K562 (cell line): ENCODE results near the gene B4GALNT4. TPM values are rescaled to one million over a fixed set of nuclear protein-coding genes. Genes with fewer than 3 reads are reported as not detected.

ENCODE experiments used
- BCLAF1 ChIP-seq, 2 experiments: fragments of 450-650 bp in 1 of 2; IDR thresholded peaks; 2 replicates each; pipeline ENCODE4 v1.6.1; 2011 to 2017; ENCODE audit warnings: low read depth in 2 of 2, antibody characterized with exemption in 1 of 2, borderline replicate concordance in 1 of 2, low read length in 1 of 2, mild to moderate bottlenecking in 1 of 2, mixed read lengths in 1 of 2; ENCODE audit not compliant: control insufficient read depth in 1 of 2
- FOXO4 ChIP-seq: fragments of 450-650 bp; formaldehyde crosslinking; IDR thresholded peaks from 2 replicates; pipeline ENCODE4 v1.4.0; 2020; ENCODE audit warnings: mild to moderate bottlenecking, moderate library complexity
- HDAC1 ChIP-seq, 2 experiments: fragments of 450-650 bp; IDR thresholded peaks; 2 replicates each; pipeline ENCODE4 v1.6.1; 2016 to 2017; ENCODE audit warnings: inconsistent platforms in 1 of 2, mild to moderate bottlenecking in 1 of 2, moderate library complexity in 1 of 2
- MAX ChIP-seq: sonication (generic); formaldehyde crosslinking; IDR thresholded peaks from 2 replicates; pipeline ENCODE4 v1.9.0; 2022; ENCODE audit warnings: mild to moderate bottlenecking, missing genetic modification reagents
- SMARCE1 ChIP-seq: fragments of 450-650 bp; IDR thresholded peaks from 2 replicates; pipeline ENCODE4 v1.7.1; 2016; ENCODE audit warnings: mild to moderate bottlenecking
- TOE1 ChIP-seq, 2 experiments: fragments of 450-650 bp in 1 of 2; sonication (generic) in 1 of 2; formaldehyde crosslinking in 1 of 2; IDR thresholded peaks; 2 replicates each; pipeline versions ENCODE4 v1.7.1 to v1.8.0; 2016 to 2022; ENCODE audit warnings: borderline replicate concordance in 2 of 2, mild to moderate bottlenecking in 2 of 2, antibody characterized with exemption in 1 of 2, inconsistent platforms in 1 of 2, low read depth in 1 of 2, missing genetic modification reagents in 1 of 2, moderate library complexity in 1 of 2
- VEZF1 ChIP-seq: fragments of 200-800 bp; sonication (Bioruptor generic); IDR thresholded peaks from 2 replicates; pipeline ENCODE4 v1.6.1; 2017; ENCODE audit warnings: missing genetic modification characterization, missing compliant biosample characterization
- ZNF79 ChIP-seq: fragments of 250-450 bp; sonication (Bioruptor Pico); IDR thresholded peaks from 2 replicates; pipeline ENCODE4 v1.4.0; 2020; ENCODE audit warnings: low read depth, mild to moderate bottlenecking, moderate library complexity
- polyA plus RNA-seq, 8 experiments: library from polyadenylated mRNA; depleted of rRNA in 4 of 8; stranded (reverse) in 5 of 8; unstranded in 3 of 8; fragments of >200 nt; fragmentation: Nextera tagmentation in 2 of 8; fragmentation: Illumina TruSeq in 1 of 8; extraction: Ambion mirVana in 2 of 8; extraction: Trizol in 1 of 8; gene quantifications; 2 replicates each; pipeline versions ENCODE4 v1.2.1 to v1.2.3, GENCODE V29; 2011 to 2014; ENCODE audit warnings: inconsistent platforms in 1 of 8, missing spikeins in 1 of 8
- total RNA-seq, 7 experiments: library from RNA; depleted of rRNA in 6 of 7; stranded (reverse); fragments of >200 nt in 6 of 7; fragmentation: Illumina TruSeq in 2 of 7; extraction: Trizol in 2 of 7; gene quantifications; 2 replicates each; pipeline versions ENCODE4 v1.2.1 to v1.2.3, GENCODE V29; 2011 to 2021; ENCODE audit warnings: low replicate concordance in 1 of 7
- TF ChIP-seq, protein P1 (sequence below): fragments of 250-450 bp; sonication (Bioruptor Pico); IDR thresholded peaks from 2 replicates; pipeline ENCODE4 v1.8.0; 2021; ENCODE audit warnings: moderate library complexity, mild to moderate bottlenecking, inconsistent platforms
- TF ChIP-seq, protein P2 (sequence below), 3 experiments: fragments of 200-800 bp in 1 of 3; fragments of 250-450 bp in 1 of 3; fragments of 450-650 bp in 1 of 3; sonication (Bioruptor Pico) in 1 of 3; sonication (Bioruptor generic) in 1 of 3; formaldehyde crosslinking in 1 of 3; IDR thresholded peaks; 2 replicates each; pipeline versions ENCODE4 v1.6.1 to v1.8.0; 2016 to 2022; ENCODE audit warnings: mild to moderate bottlenecking in 2 of 3, missing genetic modification characterization in 2 of 3, missing compliant biosample characterization in 1 of 3, moderate library complexity in 1 of 3

B4GALNT4 gene
- total and polyA plus RNA-seq, 9 of the 15 experiments (the other 6 are each of a cell fraction or from before 2014, with no cell fraction given): 0.20 to 37.1 (median 10.8) TPM; not detected in 1

- TF ChIP-seq FOXO4 (CRISPR knock-in tag) (no peak), VEZF1 (no peak), BCLAF1 (IDR thresholded peaks at IDR 0.05; ENCODE audit: borderline replicate concordance in 1 of 2, control insufficient read depth in 1 of 2, low read depth in 2 of 2, low read length in 1 of 2) (peak in 1 of 2 experiments; percentile 55; a peak in 1 of 4 replicates), TOE1 (IDR thresholded peaks at IDR 0.05; ENCODE audit: borderline replicate concordance) (peak; percentile 54; the same call in 1 of the 2 replicates), TOE1 (CRISPR knock-in tag; IDR thresholded peaks at IDR 0.05; ENCODE audit: borderline replicate concordance, low read depth) (no peak), ZNF79 (CRISPR knock-in tag) (no peak), HDAC1 (IDR thresholded peaks at IDR 0.05) (peak in 1 of 2 experiments; percentile 78; a peak in 2 of 4 replicates), SMARCE1 (0 out of 2 replicates have a peak, but pooled peaks have one; percentile 12), MAX (CRISPR knock-in tag) (no peak)
- TF ChIP-seq, protein P1, sequence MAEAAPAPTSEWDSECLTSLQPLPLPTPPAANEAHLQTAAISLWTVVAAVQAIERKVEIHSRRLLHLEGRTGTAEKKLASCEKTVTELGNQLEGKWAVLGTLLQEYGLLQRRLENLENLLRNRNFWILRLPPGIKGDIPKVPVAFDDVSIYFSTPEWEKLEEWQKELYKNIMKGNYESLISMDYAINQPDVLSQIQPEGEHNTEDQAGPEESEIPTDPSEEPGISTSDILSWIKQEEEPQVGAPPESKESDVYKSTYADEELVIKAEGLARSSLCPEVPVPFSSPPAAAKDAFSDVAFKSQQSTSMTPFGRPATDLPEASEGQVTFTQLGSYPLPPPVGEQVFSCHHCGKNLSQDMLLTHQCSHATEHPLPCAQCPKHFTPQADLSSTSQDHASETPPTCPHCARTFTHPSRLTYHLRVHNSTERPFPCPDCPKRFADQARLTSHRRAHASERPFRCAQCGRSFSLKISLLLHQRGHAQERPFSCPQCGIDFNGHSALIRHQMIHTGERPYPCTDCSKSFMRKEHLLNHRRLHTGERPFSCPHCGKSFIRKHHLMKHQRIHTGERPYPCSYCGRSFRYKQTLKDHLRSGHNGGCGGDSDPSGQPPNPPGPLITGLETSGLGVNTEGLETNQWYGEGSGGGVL (CRISPR knock-in tag): no peak
- TF ChIP-seq, protein P2, sequence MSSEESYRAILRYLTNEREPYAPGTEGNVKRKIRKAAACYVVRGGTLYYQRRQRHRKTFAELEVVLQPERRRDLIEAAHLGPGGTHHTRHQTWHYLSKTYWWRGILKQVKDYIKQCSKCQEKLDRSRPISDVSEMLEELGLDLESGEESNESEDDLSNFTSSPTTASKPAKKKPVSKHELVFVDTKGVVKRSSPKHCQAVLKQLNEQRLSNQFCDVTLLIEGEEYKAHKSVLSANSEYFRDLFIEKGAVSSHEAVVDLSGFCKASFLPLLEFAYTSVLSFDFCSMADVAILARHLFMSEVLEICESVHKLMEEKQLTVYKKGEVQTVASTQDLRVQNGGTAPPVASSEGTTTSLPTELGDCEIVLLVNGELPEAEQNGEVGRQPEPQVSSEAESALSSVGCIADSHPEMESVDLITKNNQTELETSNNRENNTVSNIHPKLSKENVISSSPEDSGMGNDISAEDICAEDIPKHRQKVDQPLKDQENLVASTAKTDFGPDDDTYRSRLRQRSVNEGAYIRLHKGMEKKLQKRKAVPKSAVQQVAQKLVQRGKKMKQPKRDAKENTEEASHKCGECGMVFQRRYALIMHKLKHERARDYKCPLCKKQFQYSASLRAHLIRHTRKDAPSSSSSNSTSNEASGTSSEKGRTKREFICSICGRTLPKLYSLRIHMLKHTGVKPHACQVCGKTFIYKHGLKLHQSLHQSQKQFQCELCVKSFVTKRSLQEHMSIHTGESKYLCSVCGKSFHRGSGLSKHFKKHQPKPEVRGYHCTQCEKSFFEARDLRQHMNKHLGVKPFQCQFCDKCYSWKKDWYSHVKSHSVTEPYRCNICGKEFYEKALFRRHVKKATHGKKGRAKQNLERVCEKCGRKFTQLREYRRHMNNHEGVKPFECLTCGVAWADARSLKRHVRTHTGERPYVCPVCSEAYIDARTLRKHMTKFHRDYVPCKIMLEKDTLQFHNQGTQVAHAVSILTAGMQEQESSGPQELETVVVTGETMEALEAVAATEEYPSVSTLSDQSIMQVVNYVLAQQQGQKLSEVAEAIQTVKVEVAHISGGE (CRISPR knock-in tag; IDR thresholded peaks at IDR 0.05): no peak
These were observed 28.5 kb upstream of the B4GALNT4 start (continued) for GRCh38 chr11:340539-341512.
